Immature natural killer cell (primary cell): Measurements from ENCODE around the gene CPNE9. TPM values are rescaled to one million over a fixed set of nuclear protein-coding genes. Genes with fewer than 3 reads are reported as not detected.
A peak's percentile ranks its signal among the peaks of the same experiment; 100 is the strongest.

Source experiments
- DNase-seq, 3 donors: peaks; one replicate each; pipeline ENCODE4 v3.0.0; 2022; ENCODE audit warnings: mixed read lengths in 1 of 3
- H3K27ac Mint-ChIP-seq, 6 donors: one replicate each; pipeline ENCODE4 v1.8.0; 2020; ENCODE audit warnings: mixed read lengths in 6 of 6, mild to moderate bottlenecking in 5 of 6, inconsistent platforms in 4 of 6, moderate library complexity in 3 of 6
- H3K27me3 Mint-ChIP-seq, 3 donors: one replicate each; pipeline ENCODE4 v1.8.0; 2020 to 2021; ENCODE audit warnings: low read depth in 3 of 3, mild to moderate bottlenecking in 3 of 3, mixed read lengths in 3 of 3, moderate library complexity in 3 of 3, inconsistent platforms in 1 of 3
- H3K36me3 Mint-ChIP-seq, 3 donors: one replicate each; pipeline ENCODE4 v1.8.0; 2020; ENCODE audit warnings: mixed read lengths in 3 of 3, inconsistent platforms in 2 of 3, mild to moderate bottlenecking in 2 of 3
- H3K4me1 Mint-ChIP-seq, 2 donors: one replicate each; pipeline ENCODE4 v1.8.0; 2020; ENCODE audit warnings: inconsistent platforms in 2 of 2, mild to moderate bottlenecking in 2 of 2, mixed read lengths in 2 of 2, moderate library complexity in 1 of 2
- H3K4me3 Mint-ChIP-seq, 5 donors: one replicate each; pipeline ENCODE4 v1.8.0; 2020; ENCODE audit warnings: mild to moderate bottlenecking in 5 of 5, mixed read lengths in 5 of 5, inconsistent platforms in 3 of 5, moderate library complexity in 3 of 5
- H3K9me3 Mint-ChIP-seq, 6 donors: one replicate each; pipeline ENCODE4 v1.8.0; 2020; ENCODE audit warnings: mild to moderate bottlenecking in 6 of 6, mixed read lengths in 6 of 6, inconsistent platforms in 4 of 6, moderate library complexity in 3 of 6
- polyA plus RNA-seq, 3 donors: library from polyadenylated mRNA; unstranded; fragments of 300-500 nt; fragmentation: Illumina TruSeq; gene quantifications; one replicate each; pipeline ENCODE4 v1.2.3, GENCODE V29; 2021

CPNE9 gene
- polyA plus RNA-seq, 3 donors from 2014 or later, result 0.31 TPM; not detected in 2

DNA sequence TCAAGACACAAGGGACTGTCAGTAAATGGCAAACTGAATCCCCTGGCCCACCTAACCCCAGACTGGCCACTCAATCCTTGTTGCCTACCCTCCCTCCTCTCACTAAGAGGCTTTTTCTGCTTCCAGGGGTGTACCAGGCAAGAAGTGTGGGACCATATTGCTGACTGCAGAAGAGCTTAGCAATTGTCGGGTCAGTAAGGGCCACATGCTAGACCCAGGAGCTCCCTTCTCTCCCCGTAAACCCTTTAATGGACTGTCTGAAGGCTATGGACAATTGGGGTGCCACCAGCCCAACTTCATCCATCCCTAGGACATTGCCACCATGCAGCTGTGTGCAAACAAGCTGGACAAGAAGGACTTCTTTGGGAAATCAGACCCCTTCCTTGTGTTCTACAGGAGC lies 8.8 kb downstream of the CPNE9 start:
- no peaks in the 10 kb centered on the region for H3K4me1 Mint-ChIP-seq
- H3K27ac Mint-ChIP-seq, result no peak overlapping the region
- H3K4me3 Mint-ChIP-seq, result no peak overlapping the region
- H3K9me3 Mint-ChIP-seq, result no peaks in the 10 kb centered on the region
- H3K27me3 Mint-ChIP-seq, result peaks cover 0 to 10% (median 2%) of the 10 kb centered on the region in 3 donors
- no peak for DNase-seq
- peaks cover 0 to 6% (median 0%) of the 10 kb centered on the region in 3 donors for H3K36me3 Mint-ChIP-seq

DNA sequence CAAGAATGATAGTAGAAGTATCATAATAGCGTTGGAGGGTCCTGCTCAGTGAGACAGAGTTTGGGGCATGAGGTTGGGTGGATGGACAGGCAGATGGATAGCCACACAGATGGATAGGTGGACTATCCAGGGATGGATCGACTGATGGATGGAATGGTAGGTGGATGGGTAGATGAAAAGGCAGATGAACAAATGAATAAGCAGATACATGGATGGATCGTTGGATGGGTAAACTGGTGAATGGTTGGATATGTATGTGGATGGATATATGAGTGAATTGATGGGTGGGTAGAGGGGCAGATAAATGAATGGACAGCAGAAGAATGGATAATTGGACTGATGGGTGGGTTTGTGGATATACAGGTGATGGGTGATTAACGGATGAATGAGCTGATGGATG lies 9.5 kb downstream of the CPNE9 start:
- H3K27ac Mint-ChIP-seq, result peak overlapping the region in 1 of 6 donors; percentile 23
- peaks cover 0 to 4% (median 0%) of the 10 kb centered on the region in 3 donors for H3K36me3 Mint-ChIP-seq
- H3K27me3 Mint-ChIP-seq, result peaks cover 0 to 9% (median 3%) of the 10 kb centered on the region in 3 donors
- no peak for DNase-seq
- H3K4me3 Mint-ChIP-seq, result no peak overlapping the region
- H3K9me3 Mint-ChIP-seq, result no peaks in the 10 kb centered on the region
- no peaks in the 10 kb centered on the region for H3K4me1 Mint-ChIP-seq

DNA sequence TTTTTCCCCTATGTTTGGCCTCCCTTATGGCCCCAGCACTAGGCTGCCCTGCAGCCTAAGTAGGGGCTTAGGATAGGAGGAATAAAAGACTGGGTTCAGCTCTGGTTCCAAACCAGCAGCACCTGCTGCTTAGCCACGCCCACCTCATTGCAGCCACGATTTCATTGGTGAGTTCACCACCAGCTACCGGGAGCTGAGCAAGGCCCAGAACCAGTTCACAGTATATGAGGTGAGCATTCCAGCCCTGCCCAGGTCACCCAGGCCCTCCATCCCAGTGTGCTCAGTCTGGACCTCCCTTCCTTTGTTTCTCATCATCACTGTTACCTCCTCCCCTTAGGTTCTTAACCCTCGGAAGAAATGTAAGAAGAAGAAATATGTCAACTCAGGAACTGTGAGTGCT lies 11.5 kb downstream of the CPNE9 start:
- H3K27ac Mint-ChIP-seq, result no peak overlapping the region
- H3K4me3 Mint-ChIP-seq, result no peak overlapping the region
- H3K9me3 Mint-ChIP-seq, result no peaks in the 10 kb centered on the region
- peaks cover 0 to 4% (median 0%) of the 10 kb centered on the region in 3 donors for H3K36me3 Mint-ChIP-seq
- DNase-seq, result no peak
- no peaks in the 10 kb centered on the region for H3K4me1 Mint-ChIP-seq
- H3K27me3 Mint-ChIP-seq, result peaks cover 0 to 9% (median 3%) of the 10 kb centered on the region in 3 donors

GRCh38 chr3:9715764-9716437 lies 12.3 kb downstream of the CPNE9 start:
- Mint-ChIP-seq H3K27ac (no peak overlapping the region), H3K27me3 (peaks cover 0 to 9% (median 3%) of the 10 kb centered on the region in 3 donors)
- DNase-seq, result peak; percentile 21 to 31 (median 21)

DNA sequence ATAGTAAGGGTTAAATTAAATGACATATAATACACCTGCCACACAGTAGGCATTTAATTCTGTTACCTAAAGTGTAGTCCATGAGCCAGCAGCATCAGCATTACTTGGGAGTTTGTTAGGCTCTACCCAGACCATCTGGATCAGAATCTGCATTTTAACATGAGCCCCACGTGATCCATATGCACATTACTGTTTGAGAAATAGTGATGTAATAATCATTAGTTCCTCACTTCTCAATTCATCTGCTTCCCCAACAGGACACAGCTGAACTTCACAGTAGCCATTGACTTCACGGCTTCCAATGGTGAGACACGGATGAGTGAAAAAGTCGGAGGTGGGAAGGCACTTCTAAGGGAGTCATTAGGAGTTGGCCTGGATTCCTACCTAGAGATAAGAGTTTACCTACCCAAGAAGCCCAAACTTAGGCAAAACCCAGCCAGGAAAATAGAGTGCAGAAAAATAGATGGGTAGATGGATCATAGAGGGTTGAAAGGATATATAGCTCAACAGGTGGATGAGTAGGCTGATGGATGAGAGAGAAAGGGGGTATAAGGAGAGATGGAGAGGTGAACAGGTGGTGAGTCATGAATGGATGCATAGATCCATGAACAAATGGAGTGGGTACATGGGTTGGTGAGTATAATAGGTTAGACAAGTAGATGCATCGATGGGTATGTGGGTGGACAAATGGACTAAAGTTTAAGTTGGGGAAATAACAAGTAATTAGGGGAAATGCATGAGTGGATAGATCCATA lies 13.3 kb downstream of the CPNE9 start:
- Mint-ChIP-seq H3K9me3 (no peaks in the 10 kb centered on the region), H3K36me3 (peaks cover 0 to 4% (median 0%) of the 10 kb centered on the region in 3 donors), H3K4me3 (no peak overlapping the region), H3K27me3 (peaks cover 0 to 8% (median 3%) of the 10 kb centered on the region in 3 donors), H3K4me1 (no peaks in the 10 kb centered on the region), H3K27ac (no peak overlapping the region)
- DNase-seq, result no peak

More at GRCh38 chr3:9715764-9716437, 12.3 kb downstream of the CPNE9 start:
- no peaks in the 10 kb centered on the region for H3K4me1 Mint-ChIP-seq
- no peak overlapping the region for H3K4me3 Mint-ChIP-seq
- H3K36me3 Mint-ChIP-seq, result peaks cover 0 to 4% (median 0%) of the 10 kb centered on the region in 3 donors
- H3K9me3 Mint-ChIP-seq, result no peaks in the 10 kb centered on the region

DNA sequence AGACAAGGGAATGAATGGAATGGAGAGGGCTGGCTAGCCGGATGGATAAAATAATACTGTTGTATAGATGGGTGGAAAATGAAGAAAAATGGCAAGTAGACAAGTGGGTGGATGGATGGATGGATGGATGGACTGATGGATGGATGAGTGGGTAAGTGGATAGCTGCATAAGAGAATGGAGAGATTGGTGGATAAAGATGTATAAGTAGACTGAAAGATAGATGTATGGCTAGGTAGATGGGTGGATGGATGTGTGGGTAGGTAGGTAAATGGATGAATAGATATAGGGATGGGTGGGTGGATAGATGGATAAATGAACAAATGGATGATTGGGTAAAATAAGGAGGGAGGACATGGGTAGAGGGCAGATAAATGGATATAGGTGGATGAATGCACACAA lies 13.9 kb downstream of the CPNE9 start:
- no peak overlapping the region for H3K27ac Mint-ChIP-seq
- DNase-seq, result no peak
- no peaks in the 10 kb centered on the region for H3K9me3 Mint-ChIP-seq
- peaks cover 0 to 4% (median 0%) of the 10 kb centered on the region in 3 donors for H3K36me3 Mint-ChIP-seq
- no peaks in the 10 kb centered on the region for H3K4me1 Mint-ChIP-seq
- peaks cover 1 to 8% (median 3%) of the 10 kb centered on the region in 3 donors for H3K27me3 Mint-ChIP-seq
- no peak overlapping the region for H3K4me3 Mint-ChIP-seq

- Mint-ChIP-seq H3K27ac (no peak overlapping the region), H3K27me3 (peaks cover 1 to 8% (median 3%) of the 10 kb centered on the region in 3 donors), H3K9me3 (no peaks in the 10 kb centered on the region), H3K4me3 (no peak overlapping the region), H3K36me3 (peaks cover 0 to 4% (median 0%) of the 10 kb centered on the region in 3 donors), H3K4me1 (no peaks in the 10 kb centered on the region)
- no peak for DNase-seq
These were observed 14.5 kb downstream of the CPNE9 start for GRCh38 chr3:9718118-9718517.

GRCh38 chr3:9721015-9721699 lies 17.5 kb downstream of the CPNE9 start:
- no peaks in the 10 kb centered on the region for H3K4me1 Mint-ChIP-seq
- H3K27ac Mint-ChIP-seq, result no peak overlapping the region
- no peak for DNase-seq
- H3K27me3 Mint-ChIP-seq, result peaks cover 1 to 5% (median 3%) of the 10 kb centered on the region in 3 donors
- H3K4me3 Mint-ChIP-seq, result no peak overlapping the region
- H3K9me3 Mint-ChIP-seq, result no peaks in the 10 kb centered on the region
- peaks cover 0 to 4% (median 0%) of the 10 kb centered on the region in 3 donors for H3K36me3 Mint-ChIP-seq

DNA sequence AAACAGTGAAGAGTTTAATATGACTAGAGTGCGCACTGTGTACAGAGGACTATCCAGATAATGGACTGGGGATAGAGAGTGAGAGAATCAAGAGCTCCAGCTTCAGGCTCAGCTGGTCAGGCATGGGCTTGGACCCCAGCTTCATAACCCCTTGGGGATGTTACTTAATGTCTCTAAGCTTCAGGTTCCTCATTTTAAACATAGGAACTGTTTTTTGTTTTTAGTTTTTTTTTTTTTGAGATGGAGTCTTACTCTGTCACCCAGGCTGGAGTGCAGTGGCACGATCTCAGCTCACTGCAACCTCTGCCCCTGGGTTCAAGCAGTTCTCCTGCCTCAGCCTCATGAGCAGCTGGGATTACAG lies 18.0 kb downstream of the CPNE9 start:
- H3K9me3 Mint-ChIP-seq, result no peaks in the 10 kb centered on the region
- DNase-seq, result no peak
- peaks cover 2 to 4% of the 10 kb centered on the region in 2 donors for H3K4me1 Mint-ChIP-seq
- H3K27me3 Mint-ChIP-seq, result peaks cover 1 to 5% (median 3%) of the 10 kb centered on the region in 3 donors
- H3K4me3 Mint-ChIP-seq, result no peak overlapping the region
- H3K27ac Mint-ChIP-seq, result no peak overlapping the region
- peaks cover 0 to 4% (median 0%) of the 10 kb centered on the region in 3 donors for H3K36me3 Mint-ChIP-seq

- Mint-ChIP-seq H3K9me3 (no peaks in the 10 kb centered on the region), H3K4me3 (no peak overlapping the region), H3K4me1 (peaks cover 19 to 30% of the 10 kb centered on the region in 2 donors), H3K27ac (no peak overlapping the region), H3K36me3 (no peaks in the 10 kb centered on the region), H3K27me3 (peaks cover 4 to 6% (median 6%) of the 10 kb centered on the region in 3 donors)
- DNase-seq, result no peak
These were observed 22.3 kb downstream of the CPNE9 start for GRCh38 chr3:9725775-9726515.

- DNase-seq, result peak; percentile 50 to 62 (median 59)
- Mint-ChIP-seq H3K4me1 (peaks cover 20 to 32% of the 10 kb centered on the region in 2 donors), H3K36me3 (no peaks in the 10 kb centered on the region), H3K27me3 (peaks cover 9 to 11% (median 10%) of the 10 kb centered on the region in 3 donors), H3K9me3 (no peaks in the 10 kb centered on the region), H3K4me3 (peak overlapping the region; percentile 66 to 82 (median 79)), H3K27ac (peak overlapping the region; percentile 20 to 57 (median 32))
These were observed 23.5 kb downstream of the CPNE9 start for GRCh38 chr3:9727041-9727595.

GRCh38 chr3:9727743-9728142 lies 24.1 kb downstream of the CPNE9 start:
- H3K9me3 Mint-ChIP-seq, result no peaks in the 10 kb centered on the region

GRCh38 chr3:9729419-9729818 lies 25.8 kb downstream of the CPNE9 start:
- Mint-ChIP-seq H3K9me3 (no peaks in the 10 kb centered on the region), H3K4me1 (peaks cover 43 to 55% of the 10 kb centered on the region in 2 donors), H3K36me3 (peaks cover 5 to 6% (median 5%) of the 10 kb centered on the region in 3 donors), H3K27ac (no peak overlapping the region), H3K27me3 (peaks cover 13 to 17% (median 15%) of the 10 kb centered on the region in 3 donors), H3K4me3 (peak overlapping the region in 2 of 5 donors; percentile 59 to 95)
- DNase-seq, result no peak

More at GRCh38 chr3:9727743-9728142, 24.1 kb downstream of the CPNE9 start:
- H3K27ac Mint-ChIP-seq, result peak overlapping the region in 4 of 6 donors; percentile 13 to 35 (median 25)
- peaks cover 26 to 38% of the 10 kb centered on the region in 2 donors for H3K4me1 Mint-ChIP-seq
- H3K36me3 Mint-ChIP-seq, result no peaks in the 10 kb centered on the region
- no peak overlapping the region for H3K4me3 Mint-ChIP-seq
- no peak for DNase-seq
- peaks cover 12 to 15% (median 14%) of the 10 kb centered on the region in 3 donors for H3K27me3 Mint-ChIP-seq
